SIG-M5 (cell line): ENCODE measurements around the gene ZNF335.
"Not testable (repeated sequence)": the region's sequence is repeated elsewhere in the genome, so short reads cannot be mapped to it uniquely, and the experiment has no call there.

Source experiments
- DNase-seq: peaks from one replicate; lab custom pipeline; 2025; lab: John Stamatoyannopoulos, UW

Gene ZNF335

GRCh38 chr20:45934046-45934585 lies 37.9 kb downstream of the ZNF335 start:
- no peak for DNase-seq

- no peak for DNase-seq
Observed at GRCh38 chr20:45933266-45934045, 38.5 kb downstream of the ZNF335 start.

- DNase-seq, result not testable (repeated sequence)
Observed at GRCh38 chr20:45931680-45932079, 40.3 kb downstream of the ZNF335 start.

GRCh38 chr20:45927071-45927878 lies 44.7 kb downstream of the ZNF335 start:
- DNase-seq, result no peak

GRCh38 chr20:45926731-45927070 lies 45.3 kb downstream of the ZNF335 start:
- DNase-seq, result no peak

GRCh38 chr20:45925821-45926506 lies 46.0 kb downstream of the ZNF335 start:
- no peak for DNase-seq

- DNase-seq, result no peak
Observed at GRCh38 chr20:45924391-45925261, 47.4 kb downstream of the ZNF335 start.

- no peak for DNase-seq
Observed at GRCh38 chr20:45921337-45922189, 50.4 kb downstream of the ZNF335 start.

- no peak for DNase-seq
Observed at GRCh38 chr20:45920462-45921336, 51.3 kb downstream of the ZNF335 start.

- DNase-seq, result no peak
Observed at GRCh38 chr20:45919542-45920399, 52.2 kb downstream of the ZNF335 start.

GRCh38 chr20:45918779-45919537 lies 53.0 kb downstream of the ZNF335 start:
- DNase-seq, result no peak

- no peak for DNase-seq
Observed at GRCh38 chr20:45918182-45918737, 53.7 kb downstream of the ZNF335 start.

- no peak for DNase-seq
Observed at GRCh38 chr20:45917790-45918141, 54.2 kb downstream of the ZNF335 start.

- DNase-seq, result no peak
Observed at GRCh38 chr20:45913116-45913515, 58.9 kb downstream of the ZNF335 start.

GRCh38 chr20:45912344-45912682 lies 59.7 kb downstream of the ZNF335 start:
- DNase-seq, result no peak

GRCh38 chr20:45911486-45912343 lies 60.3 kb downstream of the ZNF335 start, which contains the start of gene PLTP:
TSS of gene PLTP (minus strand) at chr20:45912155. CDS start at chr20:45911452, 703 bp downstream.
- DNase-seq, result no peak
